CD4-positive, alpha-beta memory T cell (primary cell): ENCODE results near the gene PFKL. TPM values are rescaled to one million over a fixed set of nuclear protein-coding genes. Genes with fewer than 3 reads are reported as not detected.

Experiments
- CTCF ChIA-PET: fragments of 350-600 bp; sonication (Branson Sonifier 250); formaldehyde crosslinking; loops from one replicate; lab custom pipeline; 2021; ENCODE audit warnings: inconsistent platforms; ENCODE audit not compliant: partially characterized antibody; lab: Charles Lee
- POLR2A ChIA-PET: fragments of 350-600 bp; sonication (Branson Sonifier 250); formaldehyde crosslinking; loops from one replicate; lab custom pipeline; 2021; ENCODE audit not compliant: partially characterized antibody; lab: Charles Lee
- DNase-seq, 5 donors: peaks; one replicate each; pipeline versions ENCODE4 v3.0.0 to v3.0.0-alpha.2; 2020 to 2022; ENCODE audit warnings: mixed read lengths in 1 of 5
- H3K27ac ChIP-seq: one replicate; pipeline ENCODE4 v1.7.0; 2013; ENCODE audit warnings: low read depth, low read length
- H3K27me3 ChIP-seq: 2 replicates; pipeline ENCODE4 v1.7.0; 2013; ENCODE audit warnings: mild to moderate bottlenecking, low read length, moderate library complexity; ENCODE audit not compliant: insufficient read depth
- H3K36me3 ChIP-seq: 2 replicates; pipeline ENCODE4 v1.7.0; 2013; ENCODE audit warnings: mild to moderate bottlenecking, low read length, moderate library complexity; ENCODE audit not compliant: insufficient read depth
- H3K4me1 ChIP-seq: 2 replicates; pipeline ENCODE4 v1.7.0; 2013; ENCODE audit warnings: mild to moderate bottlenecking, low read length, moderate library complexity; ENCODE audit not compliant: insufficient read depth
- H3K4me3 ChIP-seq, 2 donors: one replicate each; pipeline ENCODE4 v1.7.0; 2013; ENCODE audit warnings: low read length in 2 of 2, mild to moderate bottlenecking in 1 of 2
- H3K9me3 ChIP-seq, 2 donors: one replicate each; pipeline ENCODE4 v1.7.0; 2013; ENCODE audit warnings: low read length in 2 of 2, control low read depth in 1 of 2; ENCODE audit not compliant: control insufficient read depth in 1 of 2
- H3K27ac Mint-ChIP-seq, 7 donors: one replicate each; pipeline ENCODE4 v1.8.0; 2020 to 2021; ENCODE audit warnings: mixed read lengths in 7 of 7, mild to moderate bottlenecking in 6 of 7, inconsistent platforms in 3 of 7, moderate library complexity in 3 of 7
- H3K27me3 Mint-ChIP-seq, 2 donors: one replicate each; pipeline ENCODE4 v1.8.0; 2020 to 2021; ENCODE audit warnings: mixed read lengths in 2 of 2
- H3K36me3 Mint-ChIP-seq, 2 donors: one replicate each; pipeline ENCODE4 v1.8.0; 2020 to 2021; ENCODE audit warnings: mixed read lengths in 2 of 2, inconsistent platforms in 1 of 2, mild to moderate bottlenecking in 1 of 2
- H3K4me1 Mint-ChIP-seq, 4 donors: one replicate each; pipeline ENCODE4 v1.8.0; 2020 to 2021; ENCODE audit warnings: mixed read lengths in 4 of 4, mild to moderate bottlenecking in 1 of 4
- H3K4me3 Mint-ChIP-seq, 8 donors: one replicate each; pipeline ENCODE4 v1.8.0; 2020 to 2021; ENCODE audit warnings: mixed read lengths in 8 of 8, mild to moderate bottlenecking in 7 of 8, moderate library complexity in 6 of 8, inconsistent platforms in 3 of 8
- H3K9me3 Mint-ChIP-seq, 8 donors: one replicate each; pipeline ENCODE4 v1.8.0; 2020 to 2021; ENCODE audit warnings: mixed read lengths in 8 of 8, mild to moderate bottlenecking in 5 of 8, inconsistent platforms in 3 of 8, moderate library complexity in 1 of 8
- intact Hi-C: fragments of 100-400 bp; cut with micrococcal nuclease; formaldehyde crosslinking; loops from one replicate; pipeline ENCODE4 v1.15.1; 2023
- polyA plus RNA-seq, 2 donors: library from polyadenylated mRNA; unstranded; fragments of 300-500 nt; fragmentation: Illumina TruSeq; gene quantifications; one replicate each; pipeline ENCODE4 v1.2.3, GENCODE V29; 2021
- total RNA-seq, 2 experiments: library from RNA; stranded (reverse); gene quantifications; one replicate each; pipeline ENCODE4 v1.2.3, GENCODE V29; 2021

PFKL gene
- total and polyA plus RNA-seq, 4 experiments from 2014 or later = 132 to 145 (median 139) TPM

- Histone ChIP-seq H3K4me3 (no peak overlapping the region), H3K9me3 (no peaks in the 10 kb centered on the region), H3K4me1 (no peaks in the 10 kb centered on the region), H3K27me3 (no peaks in the 10 kb centered on the region), H3K36me3 (peaks cover 4% of the 10 kb centered on the region), H3K27ac (no peak overlapping the region)
- Mint-ChIP-seq H3K27me3 (no peaks in the 10 kb centered on the region), H3K9me3 (peaks cover 0 to 3% (median 0%) of the 10 kb centered on the region in 8 donors), H3K4me1 (peaks cover 0 to 5% (median 2%) of the 10 kb centered on the region in 4 donors), H3K4me3 (no peak overlapping the region), H3K27ac (no peak overlapping the region), H3K36me3 (peaks cover 0 to 9% of the 10 kb centered on the region in 2 donors)
- CTCF ChIA-PET = no interaction called here
- POLR2A ChIA-PET = interaction anchor here (1.2 to 2.1 kb wide), 3 partner anchors 9 to 11 kb away, joined by 3 to 5 read pairs (median 3); partner anchors contain the start of gene CFAP410
- intact Hi-C loops = loop anchor here (10.0 kb wide), 1 partner anchor 485 kb away; the partner anchor contains the start of gene SUMO3
- no peak for DNase-seq
Observed at GRCh38 chr21:44329971-44330681, 30.3 kb downstream of the PFKL start.

GRCh38 chr21:44330698-44331097 lies 30.8 kb downstream of the PFKL start:
- no peak for DNase-seq
- Histone ChIP-seq H3K9me3 (no peaks in the 10 kb centered on the region), H3K36me3 (peaks cover 4% of the 10 kb centered on the region), H3K27me3 (no peaks in the 10 kb centered on the region), H3K4me1 (no peaks in the 10 kb centered on the region), H3K27ac (no peak overlapping the region), H3K4me3 (no peak overlapping the region)
- Mint-ChIP-seq H3K36me3 (peaks cover 0 to 8% of the 10 kb centered on the region in 2 donors), H3K4me1 (peaks cover 0 to 5% (median 2%) of the 10 kb centered on the region in 4 donors), H3K27me3 (no peaks in the 10 kb centered on the region), H3K4me3 (no peak overlapping the region), H3K9me3 (peaks cover 0 to 3% (median 0%) of the 10 kb centered on the region in 8 donors), H3K27ac (no peak overlapping the region)
- intact Hi-C loops = loop anchor here (10.0 kb wide), 1 partner anchor 484 kb away; the partner anchor contains the start of gene SUMO3
- CTCF ChIA-PET = interaction anchor here (0.9 kb wide), 1 partner anchor 150 kb away, joined by 3 read pairs; no protein-coding TSS in a partner anchor
- POLR2A ChIA-PET = interaction anchor here (2.1 kb wide), 1 partner anchor 8 kb away, joined by 5 read pairs; the partner anchor contains the start of gene CFAP410

GRCh38 chr21:44331209-44331608 lies 31.4 kb downstream of the PFKL start:
- Mint-ChIP-seq H3K27me3 (no peaks in the 10 kb centered on the region), H3K36me3 (peaks cover 0 to 6% of the 10 kb centered on the region in 2 donors), H3K4me1 (peaks cover 0 to 5% (median 2%) of the 10 kb centered on the region in 4 donors), H3K4me3 (no peak overlapping the region), H3K27ac (no peak overlapping the region), H3K9me3 (peaks cover 0 to 3% (median 0%) of the 10 kb centered on the region in 8 donors)
- H3K9me3 ChIP-seq = no peaks in the 10 kb centered on the region
- H3K4me3 ChIP-seq = no peak overlapping the region
- H3K4me1 ChIP-seq = no peaks in the 10 kb centered on the region
- intact Hi-C loops = loop anchor here (10.0 kb wide), 1 partner anchor 484 kb away; the partner anchor contains the start of gene SUMO3
- POLR2A ChIA-PET = interaction anchor here (2.1 kb wide), 1 partner anchor 8 kb away, joined by 5 read pairs; the partner anchor contains the start of gene CFAP410
- H3K27me3 ChIP-seq = no peaks in the 10 kb centered on the region
- CTCF ChIA-PET = interaction anchor here (0.9 kb wide), 1 partner anchor 150 kb away, joined by 3 read pairs; no protein-coding TSS in a partner anchor
- H3K27ac ChIP-seq = no peak overlapping the region
- DNase-seq = no peak
- peaks cover 1% of the 10 kb centered on the region for H3K36me3 ChIP-seq

- Histone ChIP-seq H3K27me3 (no peaks in the 10 kb centered on the region), H3K4me1 (no peaks in the 10 kb centered on the region), H3K27ac (no peak overlapping the region), H3K4me3 (no peak overlapping the region), H3K9me3 (no peaks in the 10 kb centered on the region), H3K36me3 (peaks cover 5% of the 10 kb centered on the region)
- intact Hi-C loops = loop anchor here (10.0 kb wide), 1 partner anchor 483 kb away; the partner anchor contains the start of gene SUMO3
- no peak for DNase-seq
- H3K36me3 Mint-ChIP-seq = peaks cover 0 to 9% of the 10 kb centered on the region in 2 donors
- H3K4me3 Mint-ChIP-seq = no peak overlapping the region
- peaks cover 0 to 5% (median 2%) of the 10 kb centered on the region in 4 donors for H3K4me1 Mint-ChIP-seq
- ChIA-PET POLR2A (no interaction called here), CTCF (interaction anchor here (0.9 kb wide), 1 partner anchor 149 kb away, joined by 3 read pairs; no protein-coding TSS in a partner anchor)
- H3K9me3 Mint-ChIP-seq = peaks cover 0 to 3% (median 0%) of the 10 kb centered on the region in 8 donors
- peak overlapping the region in 2 of 7 donors; percentile 55 to 70 for H3K27ac Mint-ChIP-seq
- no peaks in the 10 kb centered on the region for H3K27me3 Mint-ChIP-seq
Observed at GRCh38 chr21:44331650-44332307, 31.9 kb downstream of the PFKL start.

GRCh38 chr21:44332383-44332782 lies 32.5 kb downstream of the PFKL start:
- intact Hi-C loops = loop anchor here (10.0 kb wide), 1 partner anchor 482 kb away; the partner anchor contains the start of gene SUMO3
- Histone ChIP-seq H3K4me1 (no peaks in the 10 kb centered on the region), H3K27ac (no peak overlapping the region), H3K9me3 (no peaks in the 10 kb centered on the region), H3K36me3 (peaks cover 5% of the 10 kb centered on the region), H3K27me3 (no peaks in the 10 kb centered on the region), H3K4me3 (no peak overlapping the region)
- H3K4me3 Mint-ChIP-seq = no peak overlapping the region
- ChIA-PET CTCF (no interaction called here), POLR2A (no interaction called here)
- H3K4me1 Mint-ChIP-seq = peaks cover under 1 to 5% (median 4%) of the 10 kb centered on the region in 4 donors
- peak overlapping the region in 1 of 7 donors; percentile 55 for H3K27ac Mint-ChIP-seq
- H3K36me3 Mint-ChIP-seq = peaks cover 0 to 12% of the 10 kb centered on the region in 2 donors
- no peak for DNase-seq
- H3K9me3 Mint-ChIP-seq = peaks cover 0 to 5% (median 0%) of the 10 kb centered on the region in 8 donors
- H3K27me3 Mint-ChIP-seq = no peaks in the 10 kb centered on the region

- ChIA-PET CTCF (no interaction called here), POLR2A (no interaction called here)
- Histone ChIP-seq H3K4me1 (peaks cover under 1% of the 10 kb centered on the region), H3K27ac (no peak overlapping the region), H3K9me3 (no peaks in the 10 kb centered on the region), H3K36me3 (peaks cover 5% of the 10 kb centered on the region), H3K4me3 (no peak overlapping the region), H3K27me3 (no peaks in the 10 kb centered on the region)
- peaks cover 0 to 17% of the 10 kb centered on the region in 2 donors for H3K36me3 Mint-ChIP-seq
- DNase-seq = no peak
- intact Hi-C loops = loop anchor here (10.0 kb wide), 1 partner anchor 482 kb away; the partner anchor contains the start of gene SUMO3
- no peak overlapping the region for H3K4me3 Mint-ChIP-seq
- H3K27me3 Mint-ChIP-seq = no peaks in the 10 kb centered on the region
- H3K9me3 Mint-ChIP-seq = peaks cover 0 to 11% (median 0%) of the 10 kb centered on the region in 8 donors
- H3K4me1 Mint-ChIP-seq = peaks cover 6 to 11% (median 8%) of the 10 kb centered on the region in 4 donors
- H3K27ac Mint-ChIP-seq = peak overlapping the region in 2 of 7 donors; percentile 11 to 53
Observed at GRCh38 chr21:44332965-44333364, 33.1 kb downstream of the PFKL start.
